WTC11 (cell line): ENCODE measurements around the gene GPATCH11. TPM values are rescaled to one million over a fixed set of nuclear protein-coding genes. Genes with fewer than 3 reads are reported as not detected.
A peak's percentile ranks its signal among the peaks of the same experiment; 100 is the strongest.

Experiments used
- ATAC-seq: fragments of 200-7000 bp; cut with Tn5 transposase; 2 replicates; pipeline ENCODE4 v1.10.0; 2021; ENCODE audit warnings: mild to moderate bottlenecking, moderate library complexity
- Bru-seq: library from RNA; stranded (reverse); fragments of 400-500 nt; gene quantifications from one replicate; lab custom pipeline; 2021; lab: Mats Ljungman, UMichigan
- CTCF ChIA-PET: fragments of 300-600 bp; sonication (Branson Sonifier 250); formaldehyde crosslinking; loops from one replicate; lab custom pipeline; 2021; ENCODE audit warnings: antibody characterized with exemption; lab: Charles Lee
- POLR2A ChIA-PET: fragments of 350-600 bp; sonication (Branson Sonifier 250); formaldehyde crosslinking; loops from one replicate; lab custom pipeline; 2021; ENCODE audit warnings: antibody characterized with exemption; lab: Charles Lee
- DNase-seq: peaks from one replicate; pipeline ENCODE4 v3.0.0; 2021; ENCODE audit warnings: low spot score
- H3K27ac Mint-ChIP-seq: 2 replicates; pipeline ENCODE4 v1.8.0; 2021; ENCODE audit warnings: mixed read lengths
- H3K27me3 Mint-ChIP-seq: 2 replicates; pipeline ENCODE4 v1.8.0; 2021; ENCODE audit warnings: low read depth, mild to moderate bottlenecking, moderate library complexity, mixed read lengths
- H3K36me3 Mint-ChIP-seq: 2 replicates; pipeline ENCODE4 v1.8.0; 2021; ENCODE audit warnings: mixed read lengths
- H3K4me1 Mint-ChIP-seq: 2 replicates; pipeline ENCODE4 v1.8.0; 2022; ENCODE audit warnings: mixed read lengths
- H3K4me3 Mint-ChIP-seq: 2 replicates; pipeline ENCODE4 v1.8.0; 2021; ENCODE audit warnings: mild to moderate bottlenecking, moderate library complexity, mixed read lengths
- H3K9me3 Mint-ChIP-seq: 2 replicates; pipeline ENCODE4 v1.8.0; 2021; ENCODE audit warnings: mixed read lengths
- ETV6 ChIP-seq: sonication (generic); formaldehyde crosslinking; IDR thresholded peaks from 2 replicates; pipeline ENCODE4 v1.8.1; 2022; ENCODE audit warnings: mild to moderate bottlenecking, missing genetic modification reagents
- GABPB1 ChIP-seq: sonication (generic); formaldehyde crosslinking; IDR thresholded peaks from 2 replicates; pipeline ENCODE4 v1.8.1; 2023; ENCODE audit warnings: mild to moderate bottlenecking, missing genetic modification reagents
- OVOL2 ChIP-seq: fragments of 250-450 bp; sonication (Bioruptor Pico); IDR thresholded peaks from 2 replicates; pipeline ENCODE4 v1.9.0; 2021; ENCODE audit warnings: mild to moderate bottlenecking, borderline replicate concordance
- PRDM15 ChIP-seq: sonication (generic); formaldehyde crosslinking; IDR thresholded peaks from 2 replicates; pipeline ENCODE4 v1.8.0; 2022; ENCODE audit warnings: missing genetic modification reagents
- RELA ChIP-seq: sonication (generic); formaldehyde crosslinking; IDR thresholded peaks from 2 replicates; pipeline ENCODE4 v1.8.1; 2022; ENCODE audit warnings: missing genetic modification reagents, mild to moderate bottlenecking, borderline replicate concordance
- SP1 ChIP-seq: sonication (generic); formaldehyde crosslinking; conservative IDR thresholded peaks from 2 replicates; pipeline ENCODE4 v1.8.1; 2022; ENCODE audit warnings: missing genetic modification reagents
- USF1 ChIP-seq: sonication (generic); formaldehyde crosslinking; IDR thresholded peaks from 2 replicates; pipeline ENCODE4 v1.8.0; 2022; ENCODE audit warnings: mild to moderate bottlenecking, missing genetic modification reagents
- ZNF317 ChIP-seq: sonication (generic); formaldehyde crosslinking; IDR thresholded peaks from 2 replicates; pipeline ENCODE4 v1.8.1; 2023; ENCODE audit warnings: low read depth, mild to moderate bottlenecking, moderate library complexity, missing genetic modification reagents, borderline replicate concordance
- ZNF423 ChIP-seq: fragments of 250-450 bp; sonication (Bioruptor Pico); IDR thresholded peaks from 2 replicates; pipeline ENCODE4 v2.1.2; 2022; ENCODE audit warnings: mild to moderate bottlenecking, moderate library complexity
- long read RNA-seq, 3 experiments: library from RNA in 1 of 3; library from capped mRNA in 1 of 3; library from polyadenylated mRNA in 1 of 3; unstranded in 2 of 3; stranded (forward) in 1 of 3; transcript quantifications; one replicate each; pipeline ENCODE4 v2.0.0, GENCODE V29; 2021
- total RNA-seq: library from RNA; stranded (reverse); gene quantifications from 3 replicates; pipeline ENCODE4 v1.2.3, GENCODE V29; 2021
- TF ChIP-seq, protein P1 (sequence below): sonication (generic); formaldehyde crosslinking; IDR thresholded peaks from 2 replicates; pipeline ENCODE4 v1.8.1; 2023; ENCODE audit warnings: mild to moderate bottlenecking, missing genetic modification reagents, borderline replicate concordance
- TF ChIP-seq, protein P2 (sequence below): sonication (generic); formaldehyde crosslinking; IDR thresholded peaks from 2 replicates; pipeline ENCODE4 v1.8.1; 2022; ENCODE audit warnings: mild to moderate bottlenecking, moderate library complexity, missing genetic modification reagents
- TF ChIP-seq, protein P3 (sequence below): sonication (generic); formaldehyde crosslinking; IDR thresholded peaks from 2 replicates; pipeline ENCODE4 v1.8.0; 2022; ENCODE audit warnings: mild to moderate bottlenecking, missing genetic modification reagents
- TF ChIP-seq, protein P4 (sequence below): sonication (generic); formaldehyde crosslinking; IDR thresholded peaks from 2 replicates; pipeline ENCODE4 v1.8.0; 2022; ENCODE audit warnings: mild to moderate bottlenecking, missing genetic modification reagents

GPATCH11 gene
- total RNA-seq: 3.5 to 4.8 TPM (median 4.0 TPM) in 3 replicates
- Bru-seq, nascent RNA: percentile 66 among the genes with signal in this experiment
- long read RNA-seq, experiment 1, transcript GPATCH11-202 (9 exons, 3,906 nt): major isoform, 22 of 24 reads
- long read RNA-seq, experiment 1, partial matches to known transcripts: 0 of 24 reads
- long read RNA-seq, experiment 1, other reads (novel, unspliced or antisense): 2 of 24 reads
- long read RNA-seq, experiment 2, partial matches to known transcripts: 4 of 9 reads
- long read RNA-seq, experiment 2, other reads (novel, unspliced or antisense): 5 of 9 reads
- long read RNA-seq, experiment 3, partial matches to known transcripts: 4 of 9 reads
- long read RNA-seq, experiment 3, other reads (novel, unspliced or antisense): 1 of 9 reads

DNA sequence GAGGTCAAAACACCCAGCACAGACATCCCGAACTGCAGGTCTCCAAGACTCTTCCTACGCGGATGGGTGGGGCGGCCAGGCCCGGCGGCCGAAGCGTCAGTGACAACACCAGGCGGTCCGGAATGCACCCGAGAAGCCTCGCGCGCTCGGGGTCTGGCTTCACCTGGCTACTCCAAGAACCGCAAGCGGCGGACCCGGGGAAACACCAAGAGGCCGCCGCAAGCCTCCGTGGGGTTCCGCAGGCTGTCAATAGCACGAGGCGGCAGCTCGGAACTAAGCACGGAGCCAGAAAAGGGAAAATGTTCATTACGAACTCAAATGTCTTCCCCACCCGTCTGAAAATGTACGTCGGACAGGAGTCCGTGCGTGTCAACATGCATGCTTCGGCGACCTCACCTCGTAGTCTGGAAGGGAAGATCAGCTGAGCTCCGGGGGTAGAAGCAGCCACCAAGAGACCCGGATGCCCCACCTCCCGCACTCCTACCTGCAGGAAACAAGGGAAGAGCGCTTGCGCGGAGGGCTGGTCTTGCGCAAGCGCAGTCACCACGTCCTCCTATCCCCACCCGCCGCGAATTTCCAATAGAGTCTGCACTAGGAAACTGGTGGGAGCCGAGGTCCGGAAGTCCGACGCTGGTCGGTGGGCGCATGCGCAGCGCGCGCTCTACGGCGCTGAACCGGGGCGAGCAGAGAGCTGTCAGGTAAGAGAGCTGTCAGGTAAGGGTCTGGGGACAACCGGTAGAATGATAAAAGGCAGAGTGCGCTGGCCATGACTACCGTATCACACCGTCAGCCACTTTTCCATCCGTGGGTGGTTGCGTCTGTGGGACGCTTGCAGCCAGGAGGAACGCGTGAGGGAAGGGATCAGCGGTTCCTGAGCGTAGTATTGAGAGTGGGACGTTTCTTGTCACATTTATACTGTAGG is at the start of gene GPATCH11, which contains the start of gene HEATR5B:
GPATCH11 (plus strand) TSS at position 646 of the 922 bp plus-strand sequence. CDS start 3,864 bp downstream, outside the sequence.
HEATR5B (minus strand) TSS at position 500 of the 922 bp plus-strand sequence. CDS start 958 bp downstream, outside the sequence.
- TF ChIP-seq ZNF317 (CRISPR knock-in tag): no peak
- TF ChIP-seq ETV6 (CRISPR knock-in tag): peak; percentile 22; the same call in 1 of the 2 replicates
- peak; percentile 68 for TF ChIP-seq GABPB1 (CRISPR knock-in tag)
- TF ChIP-seq OVOL2 (CRISPR knock-in tag): no peak
- peak; percentile 57; the same call in 1 of the 2 replicates for TF ChIP-seq ZNF423
- TF ChIP-seq PRDM15: 0 out of 2 replicates have a peak, but pooled peaks have one; percentile 21
- TF ChIP-seq, protein P1, sequence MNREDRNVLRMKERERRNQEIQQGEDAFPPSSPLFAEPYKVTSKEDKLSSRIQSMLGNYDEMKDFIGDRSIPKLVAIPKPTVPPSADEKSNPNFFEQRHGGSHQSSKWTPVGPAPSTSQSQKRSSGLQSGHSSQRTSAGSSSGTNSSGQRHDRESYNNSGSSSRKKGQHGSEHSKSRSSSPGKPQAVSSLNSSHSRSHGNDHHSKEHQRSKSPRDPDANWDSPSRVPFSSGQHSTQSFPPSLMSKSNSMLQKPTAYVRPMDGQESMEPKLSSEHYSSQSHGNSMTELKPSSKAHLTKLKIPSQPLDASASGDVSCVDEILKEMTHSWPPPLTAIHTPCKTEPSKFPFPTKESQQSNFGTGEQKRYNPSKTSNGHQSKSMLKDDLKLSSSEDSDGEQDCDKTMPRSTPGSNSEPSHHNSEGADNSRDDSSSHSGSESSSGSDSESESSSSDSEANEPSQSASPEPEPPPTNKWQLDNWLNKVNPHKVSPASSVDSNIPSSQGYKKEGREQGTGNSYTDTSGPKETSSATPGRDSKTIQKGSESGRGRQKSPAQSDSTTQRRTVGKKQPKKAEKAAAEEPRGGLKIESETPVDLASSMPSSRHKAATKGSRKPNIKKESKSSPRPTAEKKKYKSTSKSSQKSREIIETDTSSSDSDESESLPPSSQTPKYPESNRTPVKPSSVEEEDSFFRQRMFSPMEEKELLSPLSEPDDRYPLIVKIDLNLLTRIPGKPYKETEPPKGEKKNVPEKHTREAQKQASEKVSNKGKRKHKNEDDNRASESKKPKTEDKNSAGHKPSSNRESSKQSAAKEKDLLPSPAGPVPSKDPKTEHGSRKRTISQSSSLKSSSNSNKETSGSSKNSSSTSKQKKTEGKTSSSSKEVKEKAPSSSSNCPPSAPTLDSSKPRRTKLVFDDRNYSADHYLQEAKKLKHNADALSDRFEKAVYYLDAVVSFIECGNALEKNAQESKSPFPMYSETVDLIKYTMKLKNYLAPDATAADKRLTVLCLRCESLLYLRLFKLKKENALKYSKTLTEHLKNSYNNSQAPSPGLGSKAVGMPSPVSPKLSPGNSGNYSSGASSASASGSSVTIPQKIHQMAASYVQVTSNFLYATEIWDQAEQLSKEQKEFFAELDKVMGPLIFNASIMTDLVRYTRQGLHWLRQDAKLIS (CRISPR knock-in tag): no peak
- TF ChIP-seq, protein P2, sequence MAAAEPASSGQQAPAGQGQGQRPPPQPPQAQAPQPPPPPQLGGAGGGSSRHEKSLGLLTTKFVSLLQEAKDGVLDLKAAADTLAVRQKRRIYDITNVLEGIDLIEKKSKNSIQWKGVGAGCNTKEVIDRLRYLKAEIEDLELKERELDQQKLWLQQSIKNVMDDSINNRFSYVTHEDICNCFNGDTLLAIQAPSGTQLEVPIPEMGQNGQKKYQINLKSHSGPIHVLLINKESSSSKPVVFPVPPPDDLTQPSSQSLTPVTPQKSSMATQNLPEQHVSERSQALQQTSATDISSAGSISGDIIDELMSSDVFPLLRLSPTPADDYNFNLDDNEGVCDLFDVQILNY: 0 out of 2 replicates have a peak, but pooled peaks have one; percentile 10
- TF ChIP-seq, protein P3, sequence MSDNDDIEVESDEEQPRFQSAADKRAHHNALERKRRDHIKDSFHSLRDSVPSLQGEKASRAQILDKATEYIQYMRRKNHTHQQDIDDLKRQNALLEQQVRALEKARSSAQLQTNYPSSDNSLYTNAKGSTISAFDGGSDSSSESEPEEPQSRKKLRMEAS (CRISPR knock-in tag): peak; percentile 66; the same call in 1 of the 2 replicates
- TF ChIP-seq, protein P4, sequence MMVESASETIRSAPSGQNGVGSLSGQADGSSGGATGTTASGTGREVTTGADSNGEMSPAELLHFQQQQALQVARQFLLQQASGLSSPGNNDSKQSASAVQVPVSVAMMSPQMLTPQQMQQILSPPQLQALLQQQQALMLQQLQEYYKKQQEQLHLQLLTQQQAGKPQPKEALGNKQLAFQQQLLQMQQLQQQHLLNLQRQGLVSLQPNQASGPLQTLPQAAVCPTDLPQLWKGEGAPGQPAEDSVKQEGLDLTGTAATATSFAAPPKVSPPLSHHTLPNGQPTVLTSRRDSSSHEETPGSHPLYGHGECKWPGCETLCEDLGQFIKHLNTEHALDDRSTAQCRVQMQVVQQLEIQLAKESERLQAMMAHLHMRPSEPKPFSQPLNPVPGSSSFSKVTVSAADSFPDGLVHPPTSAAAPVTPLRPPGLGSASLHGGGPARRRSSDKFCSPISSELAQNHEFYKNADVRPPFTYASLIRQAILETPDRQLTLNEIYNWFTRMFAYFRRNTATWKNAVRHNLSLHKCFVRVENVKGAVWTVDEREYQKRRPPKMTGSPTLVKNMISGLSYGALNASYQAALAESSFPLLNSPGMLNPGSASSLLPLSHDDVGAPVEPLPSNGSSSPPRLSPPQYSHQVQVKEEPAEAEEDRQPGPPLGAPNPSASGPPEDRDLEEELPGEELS: 0 out of 2 replicates have a peak, but pooled peaks have one; percentile 63
- TF ChIP-seq RELA: 0 out of 2 replicates have a peak, but pooled peaks have one; percentile 53
- no peak for TF ChIP-seq SP1 (CRISPR knock-in tag)
- TF ChIP-seq USF1: peak; percentile 57; the same call in 1 of the 2 replicates
- H3K27me3 Mint-ChIP-seq: no peaks in the 10 kb centered on the region
- CTCF ChIA-PET: interaction anchor here (0.8 to 1.2 kb wide), 3 partner anchors 29 to 299 kb away, joined by 3 to 4 read pairs (median 3); no protein-coding TSS in a partner anchor

More for the DNA sequence above, at the start of gene GPATCH11, which contains the start of gene HEATR5B:
- Mint-ChIP-seq H3K27ac (no peak within 1 kb of the TSS; the same call in 1 of the 2 replicates), H3K9me3 (no peaks in the 10 kb centered on the region), H3K4me1 (no peaks in the 10 kb centered on the region; the same call in 1 of the 2 replicates), H3K4me3 (no peak within 1 kb of the TSS), H3K36me3 (peaks cover 2% of the 10 kb centered on the region; the same call in 1 of the 2 replicates)
- ATAC-seq: peak; percentile 96
- POLR2A ChIA-PET: interaction anchor here (0.6 kb wide), 1 partner anchor 173 kb away, joined by 8 read pairs; no protein-coding TSS in a partner anchor
- DNase-seq: peak; percentile 98
